Retinal pigment epithelial cell (primary cell): Measurements from ENCODE around the gene ZNF490.

Experiments
- DNase-seq: peaks from one replicate; pipeline ENCODE4 v3.0.0-alpha.2; 2010; ENCODE audit warnings: low read depth
- H3K4me3 ChIP-seq: 2 replicates; pipeline ENCODE4 v1.5.1; 2011; ENCODE audit warnings: mild to moderate bottlenecking, low read length, control low read depth, moderate library complexity
- TF ChIP-seq, protein P1 (sequence below): conservative IDR thresholded peaks from 2 replicates; pipeline ENCODE4 v1.5.1; 2011; ENCODE audit warnings: low read depth, low read length, control low read depth, inconsistent platforms

ZNF490 gene

DNA sequence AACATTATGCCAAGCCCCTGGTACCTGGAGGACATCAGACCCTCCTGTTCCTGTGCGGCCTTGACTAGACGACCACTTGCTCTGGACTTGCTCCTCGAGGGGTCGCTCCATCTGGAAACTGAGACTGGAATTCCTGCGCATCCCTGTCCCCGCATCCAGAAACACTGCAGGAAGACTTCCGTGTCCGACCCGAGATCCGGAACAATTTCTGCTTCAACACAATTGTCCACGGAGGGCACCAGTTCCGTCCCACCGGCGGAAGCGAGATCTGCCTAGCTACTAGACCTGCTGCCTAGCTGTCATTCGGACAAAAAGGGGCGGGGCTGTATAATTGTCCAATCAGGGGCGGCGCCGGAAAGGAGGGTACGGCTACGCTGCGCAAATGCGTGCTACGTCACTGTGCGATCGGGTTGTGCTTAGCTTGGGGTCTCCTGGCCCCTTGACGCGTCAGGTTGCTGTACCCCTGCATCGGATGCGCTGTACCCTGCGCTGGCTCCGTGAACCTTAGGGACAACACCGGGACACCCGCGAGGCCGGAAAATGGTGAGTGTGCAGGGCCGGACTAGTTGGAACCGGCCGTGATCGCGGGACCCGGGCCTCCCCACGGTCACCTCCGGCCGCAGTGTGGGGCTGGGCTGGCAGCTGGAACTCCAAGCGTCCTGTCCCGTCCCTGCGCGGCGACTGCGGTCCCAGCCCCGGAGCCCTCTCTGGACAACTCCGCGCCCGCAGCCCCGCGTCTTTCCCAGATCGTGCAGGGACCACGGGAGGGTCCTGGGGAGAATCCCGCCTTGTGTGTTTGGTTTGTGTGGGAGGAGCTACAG, at the start of gene ZNF490, which contains the start of gene ZNF791:
Gene ZNF490 (minus strand): TSS at position 274 of the 821 bp plus-strand sequence. CDS start 133 bp downstream, at position 141.
Gene ZNF791 (plus strand): TSS at position 381 of the 821 bp plus-strand sequence. CDS start 160 bp downstream, at position 541.
- peak; percentile 90 for DNase-seq
- TF ChIP-seq, protein P1, sequence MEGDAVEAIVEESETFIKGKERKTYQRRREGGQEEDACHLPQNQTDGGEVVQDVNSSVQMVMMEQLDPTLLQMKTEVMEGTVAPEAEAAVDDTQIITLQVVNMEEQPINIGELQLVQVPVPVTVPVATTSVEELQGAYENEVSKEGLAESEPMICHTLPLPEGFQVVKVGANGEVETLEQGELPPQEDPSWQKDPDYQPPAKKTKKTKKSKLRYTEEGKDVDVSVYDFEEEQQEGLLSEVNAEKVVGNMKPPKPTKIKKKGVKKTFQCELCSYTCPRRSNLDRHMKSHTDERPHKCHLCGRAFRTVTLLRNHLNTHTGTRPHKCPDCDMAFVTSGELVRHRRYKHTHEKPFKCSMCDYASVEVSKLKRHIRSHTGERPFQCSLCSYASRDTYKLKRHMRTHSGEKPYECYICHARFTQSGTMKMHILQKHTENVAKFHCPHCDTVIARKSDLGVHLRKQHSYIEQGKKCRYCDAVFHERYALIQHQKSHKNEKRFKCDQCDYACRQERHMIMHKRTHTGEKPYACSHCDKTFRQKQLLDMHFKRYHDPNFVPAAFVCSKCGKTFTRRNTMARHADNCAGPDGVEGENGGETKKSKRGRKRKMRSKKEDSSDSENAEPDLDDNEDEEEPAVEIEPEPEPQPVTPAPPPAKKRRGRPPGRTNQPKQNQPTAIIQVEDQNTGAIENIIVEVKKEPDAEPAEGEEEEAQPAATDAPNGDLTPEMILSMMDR, result peak; percentile 1
- H3K4me3 ChIP-seq, result peak within 1 kb of the TSS; percentile 98

DNA sequence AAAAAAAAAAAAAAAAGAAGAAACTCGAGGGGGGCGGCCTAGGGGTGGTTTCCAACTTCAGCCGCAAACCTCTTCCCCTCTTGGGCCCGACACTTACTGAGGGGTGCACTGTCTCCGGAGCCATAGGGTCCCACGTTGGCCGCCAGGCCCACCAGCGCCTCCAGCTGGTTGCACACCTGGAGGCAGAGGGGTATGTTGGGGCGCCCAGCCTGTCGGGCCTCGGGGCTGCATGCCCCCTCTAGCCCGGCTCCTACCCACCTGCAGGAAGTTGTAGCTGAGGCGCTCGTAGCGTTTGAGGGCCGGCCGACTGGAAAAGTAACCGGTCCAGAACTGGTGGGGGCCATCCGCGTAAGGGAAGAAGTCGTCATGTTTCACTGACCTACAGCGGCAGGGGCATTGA, 47.4 kb upstream of the ZNF490 start:
- TF ChIP-seq, protein P1, result no peak
- H3K4me3 ChIP-seq, result no peak overlapping the region
- no peak for DNase-seq

DNA sequence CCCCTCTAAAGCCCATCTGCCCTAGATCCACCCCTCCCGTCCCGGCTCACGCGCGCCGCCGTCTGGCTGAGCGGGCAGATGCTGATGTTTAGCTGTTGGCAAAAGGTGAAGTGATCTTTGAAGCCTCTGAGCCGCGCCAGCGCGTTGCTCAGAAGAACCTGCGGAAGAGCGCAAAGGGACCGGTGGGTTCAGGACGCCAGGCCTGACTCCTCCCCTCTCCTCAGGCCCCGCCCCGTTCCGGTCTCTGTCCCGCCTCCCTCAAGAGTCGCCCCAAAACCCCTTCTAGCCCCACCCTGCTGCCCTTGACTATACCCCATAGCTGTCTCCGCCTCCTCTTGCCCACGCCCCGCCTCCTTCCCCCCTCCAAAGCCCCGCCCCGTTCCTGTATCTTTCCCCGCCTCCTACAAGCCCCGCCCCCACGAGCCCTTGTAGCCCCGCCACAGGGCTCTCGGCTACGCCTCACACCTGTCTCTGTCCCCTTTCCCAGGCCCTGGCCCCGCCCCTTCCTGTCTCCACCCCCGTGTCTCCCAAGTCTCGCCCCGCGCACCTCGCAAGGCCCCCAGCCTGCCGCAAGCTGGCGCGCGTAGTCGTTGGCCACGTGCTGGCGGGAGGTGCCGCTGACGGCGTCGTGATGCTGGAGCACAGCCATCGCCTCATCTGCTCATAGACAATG, 46.4 kb upstream of the ZNF490 start:
- no peak for DNase-seq
- H3K4me3 ChIP-seq, result no peak overlapping the region
- TF ChIP-seq, protein P1, result no peak

DNA sequence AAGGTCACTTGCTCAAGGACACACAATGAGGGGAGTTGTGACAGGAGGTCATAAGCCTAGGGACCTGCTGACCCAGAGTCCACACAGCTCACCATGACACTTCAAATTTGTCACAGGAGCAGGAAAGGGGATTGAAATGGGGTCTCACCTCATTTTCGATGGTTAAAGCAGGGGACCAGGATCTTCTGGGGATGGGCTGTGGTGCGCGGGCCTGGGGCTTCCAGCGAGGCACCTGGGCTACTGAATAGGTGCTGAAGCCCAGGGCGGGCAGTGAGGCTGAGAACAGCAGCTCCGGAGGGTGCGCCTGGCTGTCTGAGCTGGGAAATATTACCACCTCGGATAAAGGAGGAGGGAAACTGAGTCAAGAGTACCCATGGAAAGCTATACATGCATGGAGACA, 44.9 kb upstream of the ZNF490 start:
- TF ChIP-seq, protein P1, result no peak
- no peak for DNase-seq
- H3K4me3 ChIP-seq, result no peak overlapping the region

GRCh38 chr19:12652219-12652618, 41.6 kb upstream of the ZNF490 start:
- TF ChIP-seq, protein P1, result no peak
- DNase-seq, result no peak
- H3K4me3 ChIP-seq, result no peak overlapping the region

DNA sequence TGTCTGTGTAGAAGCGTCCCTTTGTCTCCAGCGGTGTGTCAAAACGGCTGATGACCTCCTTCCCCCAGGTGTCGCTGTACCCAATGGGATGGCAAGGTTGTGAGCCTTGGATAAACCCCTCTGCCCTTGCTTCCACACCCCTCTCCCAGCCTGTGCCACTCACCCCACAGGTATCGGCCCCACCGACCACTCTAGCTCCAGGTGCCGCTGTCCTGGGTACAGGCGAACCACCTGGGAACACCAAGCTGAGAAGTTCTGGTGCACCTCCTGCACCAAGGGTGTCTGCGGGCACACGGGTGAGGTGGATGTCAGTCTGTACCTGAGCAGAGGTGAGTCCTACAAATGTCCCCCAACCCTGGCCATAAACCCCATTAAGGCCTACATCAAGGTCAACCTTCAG, 39.3 kb upstream of the ZNF490 start:
- TF ChIP-seq, protein P1, result no peak
- DNase-seq, result no peak
- no peak overlapping the region for H3K4me3 ChIP-seq
